ENCODE data around the gene TANK.

Gene TANK

DNA sequence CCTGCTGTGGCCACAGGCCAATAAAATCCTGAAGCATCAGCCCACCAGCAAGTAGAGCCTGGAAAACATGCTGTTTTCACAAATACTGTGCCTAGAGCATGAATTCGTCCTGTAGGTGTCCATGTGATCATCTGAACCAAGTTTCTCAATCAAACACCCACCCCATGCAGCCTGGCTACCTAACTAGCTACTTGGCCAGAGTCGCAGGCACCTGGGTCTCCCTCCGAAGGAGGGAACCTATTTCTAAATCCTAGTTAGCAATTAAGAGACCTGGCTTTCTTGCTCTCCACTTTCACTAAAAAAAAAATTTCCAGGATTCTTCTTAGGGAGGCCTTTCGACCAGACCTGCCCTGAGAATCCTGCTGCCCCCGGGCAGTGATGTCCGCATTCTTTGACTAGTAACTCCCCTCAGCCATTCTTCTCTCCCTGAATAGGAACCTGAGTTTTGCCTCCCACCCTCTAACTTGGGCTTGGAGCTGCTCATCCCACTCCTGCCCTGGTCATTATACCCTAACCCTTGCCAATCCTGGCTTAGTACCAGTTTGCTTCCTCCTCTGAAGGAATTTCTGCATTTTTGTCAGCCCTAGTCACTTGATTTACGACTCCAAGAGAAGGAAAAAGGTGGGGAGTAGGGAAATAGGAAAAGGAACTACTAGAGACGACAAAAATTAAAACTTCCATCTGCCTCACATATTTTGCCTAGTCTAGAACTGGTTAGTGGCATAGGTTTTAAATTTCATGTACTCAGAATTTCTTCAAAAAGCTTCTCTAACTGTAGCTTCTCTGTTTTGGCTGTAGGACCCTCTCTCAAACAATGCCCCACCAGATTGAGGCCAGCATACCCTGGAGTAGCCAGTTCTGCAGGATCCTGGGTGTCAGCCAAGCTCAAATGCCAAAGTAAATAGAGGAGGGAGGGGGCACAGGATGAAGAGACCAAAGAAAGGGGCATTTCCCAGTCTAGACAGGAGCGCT is 25.4 kb upstream of the TANK start:
- no peaks in the 10 kb centered on the region for H3K27me3 ChIP-seq (ENCODE audit: insufficient read depth, low read length)
- no peak overlapping the region for H3K4me3 ChIP-seq (ENCODE audit: low read depth, low read length)
- peaks cover 32% of the 10 kb centered on the region for H3K4me1 ChIP-seq (ENCODE audit: control insufficient read depth, insufficient read depth, low read length, unreplicated experiment)
- H2AFZ ChIP-seq (ENCODE audit: low read length, unreplicated experiment): peak overlapping the region; percentile 42
- H3K27ac ChIP-seq (ENCODE audit: low read depth, low read length): no peak overlapping the region
- H3K36me3 ChIP-seq (ENCODE audit: insufficient read depth, low read length): no peaks in the 10 kb centered on the region
- H3K79me2 ChIP-seq (ENCODE audit: control insufficient read depth, insufficient read depth, low read length, unreplicated experiment): no peaks in the 10 kb centered on the region

GRCh38 chr2:161135951-161136593 is 24.2 kb upstream of the TANK start:
- H2AFZ ChIP-seq (ENCODE audit: low read length, unreplicated experiment): peak overlapping the region; percentile 47
- H3K4me1 ChIP-seq (ENCODE audit: control insufficient read depth, insufficient read depth, low read length, unreplicated experiment): peaks cover 32% of the 10 kb centered on the region
- H3K27ac ChIP-seq (ENCODE audit: low read depth, low read length): peak overlapping the region; percentile 3; the same call in 1 of the 2 replicates
- H3K27me3 ChIP-seq (ENCODE audit: insufficient read depth, low read length): no peaks in the 10 kb centered on the region
- H3K79me2 ChIP-seq (ENCODE audit: control insufficient read depth, insufficient read depth, low read length, unreplicated experiment): no peaks in the 10 kb centered on the region
- H3K4me3 ChIP-seq (ENCODE audit: low read depth, low read length): no peak overlapping the region
- no peaks in the 10 kb centered on the region for H3K36me3 ChIP-seq (ENCODE audit: insufficient read depth, low read length)

GRCh38 chr2:161136696-161137324 is 23.4 kb upstream of the TANK start:
- Histone ChIP-seq H3K4me1 (ENCODE audit: control insufficient read depth, insufficient read depth, low read length, unreplicated experiment) (peaks cover 32% of the 10 kb centered on the region), H3K27ac (ENCODE audit: low read depth, low read length) (peak overlapping the region; percentile 3; the same call in 1 of the 2 replicates), H2AFZ (ENCODE audit: low read length, unreplicated experiment) (peak overlapping the region; percentile 47)

GRCh38 chr2:161138429-161138828 is 21.8 kb upstream of the TANK start:
- Histone ChIP-seq H3K36me3 (ENCODE audit: insufficient read depth, low read length) (no peaks in the 10 kb centered on the region), H3K4me3 (ENCODE audit: low read depth, low read length) (no peak overlapping the region), H2AFZ (ENCODE audit: low read length, unreplicated experiment) (no peak overlapping the region), H3K27me3 (ENCODE audit: insufficient read depth, low read length) (no peaks in the 10 kb centered on the region), H3K79me2 (ENCODE audit: control insufficient read depth, insufficient read depth, low read length, unreplicated experiment) (no peaks in the 10 kb centered on the region), H3K4me1 (ENCODE audit: control insufficient read depth, insufficient read depth, low read length, unreplicated experiment) (peaks cover 32% of the 10 kb centered on the region), H3K27ac (ENCODE audit: low read depth, low read length) (no peak overlapping the region)

More at GRCh38 chr2:161136696-161137324, 23.4 kb upstream of the TANK start:
- Histone ChIP-seq H3K79me2 (ENCODE audit: control insufficient read depth, insufficient read depth, low read length, unreplicated experiment) (no peaks in the 10 kb centered on the region), H3K36me3 (ENCODE audit: insufficient read depth, low read length) (no peaks in the 10 kb centered on the region), H3K4me3 (ENCODE audit: low read depth, low read length) (no peak overlapping the region), H3K27me3 (ENCODE audit: insufficient read depth, low read length) (no peaks in the 10 kb centered on the region)

- H3K27ac ChIP-seq (ENCODE audit: low read depth, low read length): peak overlapping the region; percentile 55
- H2AFZ ChIP-seq (ENCODE audit: low read length, unreplicated experiment): peak overlapping the region; percentile 36
- H3K4me3 ChIP-seq (ENCODE audit: low read depth, low read length): peak overlapping the region; percentile 44
- H3K4me1 ChIP-seq (ENCODE audit: control insufficient read depth, insufficient read depth, low read length, unreplicated experiment): peaks cover 32% of the 10 kb centered on the region
- H3K27me3 ChIP-seq (ENCODE audit: insufficient read depth, low read length): no peaks in the 10 kb centered on the region
- no peaks in the 10 kb centered on the region for H3K36me3 ChIP-seq (ENCODE audit: insufficient read depth, low read length)
- H3K79me2 ChIP-seq (ENCODE audit: control insufficient read depth, insufficient read depth, low read length, unreplicated experiment): no peaks in the 10 kb centered on the region
Observed at GRCh38 chr2:161139098-161139987, 20.9 kb upstream of the TANK start.

DNA sequence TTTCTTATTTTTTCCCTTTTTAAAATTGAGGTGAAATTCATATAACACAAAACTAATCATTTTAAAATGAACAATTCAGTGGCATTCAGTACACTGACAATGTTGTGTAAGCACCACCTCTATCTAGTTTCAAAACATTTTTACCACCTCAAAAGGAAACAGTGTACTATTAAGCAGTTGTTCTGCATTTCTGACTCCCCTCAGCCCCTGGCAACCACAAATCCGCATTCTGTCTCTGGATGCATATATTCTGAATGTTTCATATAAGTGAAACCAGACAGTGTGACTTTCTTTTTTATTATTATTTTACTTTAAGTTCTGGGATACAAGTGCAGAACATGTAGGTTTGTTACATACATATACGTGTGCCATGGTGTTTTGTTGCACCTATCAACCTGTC is 19.2 kb upstream of the TANK start:
- Histone ChIP-seq H3K27me3 (ENCODE audit: insufficient read depth, low read length) (no peaks in the 10 kb centered on the region), H3K79me2 (ENCODE audit: control insufficient read depth, insufficient read depth, low read length, unreplicated experiment) (no peaks in the 10 kb centered on the region), H3K4me3 (ENCODE audit: low read depth, low read length) (no peak overlapping the region), H3K27ac (ENCODE audit: low read depth, low read length) (no peak overlapping the region), H3K36me3 (ENCODE audit: insufficient read depth, low read length) (no peaks in the 10 kb centered on the region), H3K4me1 (ENCODE audit: control insufficient read depth, insufficient read depth, low read length, unreplicated experiment) (peaks cover 18% of the 10 kb centered on the region), H2AFZ (ENCODE audit: low read length, unreplicated experiment) (no peak overlapping the region)

GRCh38 chr2:161146209-161146775 is 13.9 kb upstream of the TANK start:
- no peaks in the 10 kb centered on the region for H3K4me1 ChIP-seq (ENCODE audit: control insufficient read depth, insufficient read depth, low read length, unreplicated experiment)
- no peak overlapping the region for H2AFZ ChIP-seq (ENCODE audit: low read length, unreplicated experiment)
- H3K27ac ChIP-seq (ENCODE audit: low read depth, low read length): no peak overlapping the region
- no peak overlapping the region for H3K4me3 ChIP-seq (ENCODE audit: low read depth, low read length)
- no peaks in the 10 kb centered on the region for H3K27me3 ChIP-seq (ENCODE audit: insufficient read depth, low read length)
- H3K79me2 ChIP-seq (ENCODE audit: control insufficient read depth, insufficient read depth, low read length, unreplicated experiment): no peaks in the 10 kb centered on the region
- no peaks in the 10 kb centered on the region for H3K36me3 ChIP-seq (ENCODE audit: insufficient read depth, low read length)

GRCh38 chr2:161146996-161147395 is 13.2 kb upstream of the TANK start:
- no peaks in the 10 kb centered on the region for H3K4me1 ChIP-seq (ENCODE audit: control insufficient read depth, insufficient read depth, low read length, unreplicated experiment)
- no peaks in the 10 kb centered on the region for H3K27me3 ChIP-seq (ENCODE audit: insufficient read depth, low read length)
- no peaks in the 10 kb centered on the region for H3K79me2 ChIP-seq (ENCODE audit: control insufficient read depth, insufficient read depth, low read length, unreplicated experiment)
- H3K36me3 ChIP-seq (ENCODE audit: insufficient read depth, low read length): 0 out of 2 replicates have a peak, but pooled peaks cover 3% of the 10 kb centered on the region
- H3K27ac ChIP-seq (ENCODE audit: low read depth, low read length): no peak overlapping the region
- H3K4me3 ChIP-seq (ENCODE audit: low read depth, low read length): no peak overlapping the region
- H2AFZ ChIP-seq (ENCODE audit: low read length, unreplicated experiment): no peak overlapping the region

DNA sequence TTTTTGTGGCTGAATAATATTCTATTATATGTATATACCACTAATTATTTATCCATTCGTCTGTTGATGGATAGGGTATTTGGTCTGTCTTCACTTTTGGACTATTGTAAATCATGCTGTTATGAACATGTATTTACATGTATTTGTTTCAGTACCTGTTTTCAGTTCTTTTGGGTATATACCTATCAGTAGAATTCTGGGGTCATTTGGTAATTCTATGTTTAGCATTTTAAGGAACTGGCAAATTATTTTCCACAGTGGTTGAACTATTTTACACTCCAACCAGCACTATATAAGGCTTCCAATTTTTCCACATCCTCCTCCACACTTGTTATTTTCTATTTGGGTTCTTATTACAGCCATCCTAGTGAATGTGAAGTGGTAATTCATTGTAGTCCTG is 12.4 kb upstream of the TANK start:
- Histone ChIP-seq H3K79me2 (ENCODE audit: control insufficient read depth, insufficient read depth, low read length, unreplicated experiment) (no peaks in the 10 kb centered on the region), H3K36me3 (ENCODE audit: insufficient read depth, low read length) (0 out of 2 replicates have a peak, but pooled peaks cover 3% of the 10 kb centered on the region), H3K4me1 (ENCODE audit: control insufficient read depth, insufficient read depth, low read length, unreplicated experiment) (no peaks in the 10 kb centered on the region), H2AFZ (ENCODE audit: low read length, unreplicated experiment) (no peak overlapping the region), H3K4me3 (ENCODE audit: low read depth, low read length) (no peak overlapping the region), H3K27ac (ENCODE audit: low read depth, low read length) (no peak overlapping the region), H3K27me3 (ENCODE audit: insufficient read depth, low read length) (no peaks in the 10 kb centered on the region)

Data from ACC112 (cell line).